HepG2 (cell line): ENCODE data around the gene WHAMM. TPM values are rescaled to one million over a fixed set of nuclear protein-coding genes. Genes with fewer than 3 reads are reported as not detected.
A peak's percentile ranks its signal among the peaks of the same experiment; 100 is the strongest.

Experiments used
- ATAC-seq: fragments of 200-7000 bp; cut with Tn5 transposase; 3 replicates; pipeline ENCODE4 v1.9.1; 2020; ENCODE audit warnings: mild to moderate bottlenecking, moderate library complexity
- BruUV-seq: library from RNA; stranded (reverse); fragments of 400-500 nt; replicated peaks from 2 replicates; lab custom pipeline; 2021; lab: Mats Ljungman, UMichigan
- CTCF ChIA-PET: fragments of 300-600 bp; formaldehyde crosslinking; extraction: SDS; loops from one replicate; lab custom pipeline; 2021; ENCODE audit warnings: low total read pairs, inconsistent platforms, low intra/inter-chr PET ratio; lab: Yijun Ruan, JAX
- POLR2A ChIA-PET: fragments of 350-600 bp; sonication (Branson Sonifier 250); formaldehyde crosslinking; loops from one replicate; lab custom pipeline; 2020; ENCODE audit warnings: antibody characterized with exemption, inconsistent platforms; lab: Yijun Ruan, JAX
- DNase-seq: peaks from one replicate; pipeline ENCODE4 v3.0.0-alpha.2; 2015; ENCODE audit warnings: low spot score
- FAIRE-seq: peaks from 3 replicates; lab custom pipeline; 2011; peaks lifted over from hg19 to GRCh38; lab: Jason Lieb, UNC
- H2AFZ ChIP-seq: one replicate; pipeline ENCODE4 v1.6.1; 2011; ENCODE audit warnings: low read length, inconsistent platforms
- H3K27ac ChIP-seq: fragments of 300-600 bp; 3 replicates; pipeline ENCODE4 v1.8.0; 2011; ENCODE audit warnings: mixed run types, mild to moderate bottlenecking, mixed read lengths, low read length, inconsistent platforms; ENCODE audit not compliant: insufficient read depth; ENCODE audit errors: extremely low read length
- H3K27me3 ChIP-seq, 2 experiments: fragments of 200-600 bp in 1 of 2; 2 replicates in 1 of 2; 3 replicates in 1 of 2; pipeline versions ENCODE4 v1.6.0 to v1.8.0; 2011; ENCODE audit warnings: low read length in 2 of 2, mild to moderate bottlenecking in 2 of 2, moderate library complexity in 2 of 2, inconsistent platforms in 1 of 2; ENCODE audit not compliant: insufficient read depth in 2 of 2, control insufficient read depth in 1 of 2
- H3K36me3 ChIP-seq, 2 experiments: fragments of 200-600 bp in 1 of 2; replicated peaks in 1 of 2; 2 replicates in 1 of 2; 3 replicates in 1 of 2; pipeline versions ENCODE4 v1.5.1 to v1.8.0; 2011; ENCODE audit warnings: low read length in 2 of 2, inconsistent platforms in 1 of 2; ENCODE audit not compliant: insufficient read depth in 2 of 2, control insufficient read depth in 1 of 2
- H3K4me1 ChIP-seq: 2 replicates; pipeline ENCODE4 v1.5.1; 2012; ENCODE audit warnings: low read length, inconsistent platforms; ENCODE audit not compliant: insufficient read depth
- H3K4me2 ChIP-seq: 2 replicates; pipeline ENCODE4 v1.6.0; 2011; ENCODE audit warnings: low read depth, low read length, inconsistent platforms
- H3K4me3 ChIP-seq, 3 experiments: fragments of 200-600 bp in 1 of 3; sonication (generic), shearing (Covaris generic) in 1 of 3; replicated peaks in 1 of 3; 2 replicates each; pipeline ENCODE4 v1.5.1; 2011 to 2016; ENCODE audit warnings: low read length in 3 of 3, inconsistent platforms in 2 of 3, low read depth in 2 of 3, mild to moderate bottlenecking in 2 of 3, control low read depth in 1 of 3, mixed read lengths in 1 of 3; ENCODE audit not compliant: insufficient read depth in 1 of 3
- H3K79me2 ChIP-seq: one replicate; pipeline ENCODE4 v1.6.1; 2011; ENCODE audit warnings: low read length, inconsistent platforms; ENCODE audit not compliant: insufficient read depth
- H3K9ac ChIP-seq: 2 replicates; pipeline ENCODE4 v1.6.0; 2011; ENCODE audit warnings: mild to moderate bottlenecking, low read depth, low read length, inconsistent platforms; ENCODE audit not compliant: insufficient read depth
- H3K9me3 ChIP-seq: 2 replicates; pipeline ENCODE4 v1.5.1; 2012; ENCODE audit warnings: mild to moderate bottlenecking, low read length
- H4K20me1 ChIP-seq: 2 replicates; pipeline ENCODE4 v1.6.0; 2011; ENCODE audit warnings: inconsistent platforms, mild to moderate bottlenecking, low read length, moderate library complexity; ENCODE audit not compliant: insufficient read depth
- HOXA9 ChIP-seq: sonication (generic); formaldehyde crosslinking; IDR thresholded peaks from 2 replicates; pipeline ENCODE4 v1.8.1; 2022; ENCODE audit warnings: missing genetic modification reagents, mild to moderate bottlenecking, moderate library complexity, borderline replicate concordance
- RFX1 ChIP-seq: fragments of 450-650 bp; IDR thresholded peaks from 2 replicates; pipeline ENCODE4 v1.6.1; 2017
- ZNF121 ChIP-seq: sonication (generic); formaldehyde crosslinking; IDR thresholded peaks from 2 replicates; pipeline ENCODE4 v1.5.0; 2020; ENCODE audit warnings: mild to moderate bottlenecking, missing genetic modification reagents
- ZNF30 ChIP-seq: sonication (generic); formaldehyde crosslinking; IDR thresholded peaks from 2 replicates; pipeline ENCODE4 v1.5.0; 2020; ENCODE audit warnings: mild to moderate bottlenecking, missing genetic modification reagents
- ZNF629 ChIP-seq: sonication (generic); formaldehyde crosslinking; conservative IDR thresholded peaks from 2 replicates; pipeline ENCODE4 v1.5.0; 2020; ENCODE audit warnings: missing genetic modification reagents
- ZNF720 ChIP-seq: sonication (generic); formaldehyde crosslinking; IDR thresholded peaks from 2 replicates; pipeline ENCODE4 v1.4.0; 2020; ENCODE audit warnings: missing genetic modification reagents
- ZNF816 ChIP-seq: sonication (generic); formaldehyde crosslinking; IDR thresholded peaks from 2 replicates; pipeline ENCODE4 v1.8.0; 2022; ENCODE audit warnings: missing genetic modification reagents, mild to moderate bottlenecking, borderline replicate concordance
- WGBS: methylation state at CpG from one replicate; pipeline ENCODE4 v1.1.6; 2017; ENCODE audit warnings: low lambda C conversion rate; 5-methylcytosine and 5-hydroxymethylcytosine counted together
- in situ Hi-C: cut with HindIII; loops from 2 replicates; pipeline ENCODE4 v1.10.0; 2017; ENCODE audit warnings: low pct_unique_long_range_greater_than_20kb; ENCODE audit not compliant: extremely low pct_ligation_motif_present
- intact Hi-C: fragments of 100-400 bp; cut with micrococcal nuclease; formaldehyde crosslinking; loops from one replicate; pipeline ENCODE4 v1.10.0; 2022; ENCODE audit not compliant: unreplicated experiment
- polyA plus RNA-seq, 8 experiments: library from polyadenylated mRNA; depleted of rRNA in 3 of 8; stranded (reverse) in 7 of 8; unstranded in 1 of 8; fragments of >200 nt; fragmentation: Illumina TruSeq in 4 of 8; extraction: Trizol in 4 of 8; gene quantifications; 2 replicates each; pipeline versions ENCODE4 v1.2.1 to v1.2.3, GENCODE V29; 2011 to 2016; ENCODE audit warnings: low read depth in 4 of 8, missing spikeins in 1 of 8, mixed read lengths in 1 of 8; ENCODE audit not compliant: insufficient read depth in 1 of 8
- total RNA-seq, 5 experiments: library from RNA; depleted of rRNA; stranded (reverse); fragments of >200 nt; fragmentation: Illumina TruSeq; extraction: Trizol; gene quantifications; 2 replicates each; pipeline ENCODE4 v1.2.3, GENCODE V29; 2016; ENCODE audit warnings: low read depth in 1 of 5
- TF ChIP-seq, protein P1 (sequence below): sonication (generic); formaldehyde crosslinking; IDR thresholded peaks from 2 replicates; pipeline ENCODE4 v1.8.1; 2022; ENCODE audit warnings: mild to moderate bottlenecking, missing genetic modification reagents
- TF ChIP-seq, protein P2 (sequence below): conservative IDR thresholded peaks from 2 replicates; pipeline ENCODE4 v1.6.1; 2018; ENCODE audit warnings: missing genetic modification reagents
- TF ChIP-seq, protein P3 (sequence below): sonication (generic); formaldehyde crosslinking; IDR thresholded peaks from 2 replicates; pipeline ENCODE4 v1.4.0; 2020; ENCODE audit warnings: missing genetic modification reagents, borderline replicate concordance
- TF ChIP-seq, protein P4 (sequence below): sonication (generic); formaldehyde crosslinking; IDR thresholded peaks from 2 replicates; pipeline ENCODE4 v1.5.0; 2020; ENCODE audit warnings: mild to moderate bottlenecking, missing genetic modification reagents

The WHAMM gene
- total and polyA plus RNA-seq, 2 of the 13 experiments (the other 11 are each of a cell fraction or from before 2014, with no cell fraction given) = 2.9 to 3.0 TPM

DNA sequence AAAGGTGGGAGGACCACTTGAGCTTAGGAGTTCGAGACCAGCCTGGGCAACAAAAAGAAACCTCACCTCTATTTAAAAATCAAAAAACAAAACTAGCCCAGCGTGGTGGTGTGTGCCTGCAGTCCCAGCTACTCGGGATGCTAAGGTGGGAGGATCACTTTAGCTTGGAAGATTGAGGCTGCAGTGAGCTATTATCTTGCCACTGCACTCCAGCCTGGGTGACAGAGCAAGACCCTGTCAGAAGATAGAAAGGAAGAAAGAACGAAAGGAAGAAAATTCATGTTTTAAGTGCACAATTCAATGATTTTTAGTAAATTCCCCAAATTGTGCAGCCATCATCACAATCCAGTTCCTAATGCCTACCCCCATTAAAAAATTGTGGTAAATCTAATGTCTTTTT lies 11.3 kb upstream of the WHAMM start:
- Histone ChIP-seq H3K27ac (no peak overlapping the region), H3K36me3 (no peaks in the 10 kb centered on the region), H2AFZ (no peak overlapping the region), H3K4me1 (no peaks in the 10 kb centered on the region), H3K9me3 (no peaks in the 10 kb centered on the region), H3K79me2 (no peaks in the 10 kb centered on the region), H3K4me3 (no peak overlapping the region), H3K9ac (no peak overlapping the region), H4K20me1 (no peaks in the 10 kb centered on the region), H3K4me2 (no peak overlapping the region), H3K27me3 (peaks cover 0 to 3% of the 10 kb centered on the region in 2 experiments; a peak in 2 of 5 replicates)
- DNase-seq (no peak), FAIRE-seq (no peak), ATAC-seq (no peak)
- BruUV-seq = no TSS peak
- in situ Hi-C loops (no loop called here), intact Hi-C loops (no loop called here)
- 33% methylated on average over 4 of the region's 4 CpGs for WGBS
- CTCF ChIA-PET = no interaction called here
- POLR2A ChIA-PET = interaction anchor here (1.4 kb wide), 1 partner anchor 48 kb away, joined by 4 read pairs; no protein-coding TSS in a partner anchor
- TF ChIP-seq, protein P1, sequence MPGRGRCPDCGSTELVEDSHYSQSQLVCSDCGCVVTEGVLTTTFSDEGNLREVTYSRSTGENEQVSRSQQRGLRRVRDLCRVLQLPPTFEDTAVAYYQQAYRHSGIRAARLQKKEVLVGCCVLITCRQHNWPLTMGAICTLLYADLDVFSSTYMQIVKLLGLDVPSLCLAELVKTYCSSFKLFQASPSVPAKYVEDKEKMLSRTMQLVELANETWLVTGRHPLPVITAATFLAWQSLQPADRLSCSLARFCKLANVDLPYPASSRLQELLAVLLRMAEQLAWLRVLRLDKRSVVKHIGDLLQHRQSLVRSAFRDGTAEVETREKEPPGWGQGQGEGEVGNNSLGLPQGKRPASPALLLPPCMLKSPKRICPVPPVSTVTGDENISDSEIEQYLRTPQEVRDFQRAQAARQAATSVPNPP (CRISPR knock-in tag) = no peak
- TF ChIP-seq RFX1 (no peak), ZNF720 (CRISPR knock-in tag) (no peak), ZNF30 (no peak), ZNF629 (CRISPR knock-in tag) (no peak), ZNF816 (no peak), HOXA9 (CRISPR knock-in tag) (no peak)

DNA sequence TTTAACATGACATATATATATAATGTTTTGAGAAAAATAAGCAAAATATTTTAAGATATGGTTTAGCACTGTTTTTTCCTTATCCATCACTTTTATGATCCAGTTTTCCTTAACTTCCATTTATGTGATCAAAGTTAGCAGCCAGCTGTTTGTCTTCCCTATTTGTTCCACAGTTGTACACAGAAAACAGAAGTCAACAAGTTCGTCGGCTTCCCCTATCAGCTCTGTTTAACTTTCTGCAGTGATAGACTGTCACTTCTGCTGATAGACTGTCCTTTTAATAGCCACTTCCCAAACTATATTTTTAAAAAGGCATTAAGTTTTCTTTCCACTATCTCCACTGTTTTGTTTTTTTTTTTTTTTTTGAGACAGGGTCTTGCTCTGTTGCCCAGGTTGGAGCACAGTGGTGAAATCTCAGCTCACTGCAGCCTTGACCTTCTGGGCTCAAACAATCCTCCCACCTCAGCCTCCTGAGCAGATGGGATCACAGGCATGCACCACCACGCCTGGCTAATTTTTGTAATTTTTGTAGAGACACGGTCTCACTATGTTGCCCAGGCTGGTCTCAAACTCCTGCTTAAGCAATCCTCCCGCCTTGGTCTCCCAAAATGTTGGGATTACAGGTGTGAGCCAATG lies 10.8 kb upstream of the WHAMM start:
- no peaks in the 10 kb centered on the region for H3K9me3 ChIP-seq
- intact Hi-C loops = no loop called here
- in situ Hi-C loops = no loop called here
- ATAC-seq (no peak), FAIRE-seq (no peak), DNase-seq (no peak)
- no peaks in the 10 kb centered on the region for H3K4me1 ChIP-seq
- H3K36me3 ChIP-seq = no peaks in the 10 kb centered on the region
- H3K9ac ChIP-seq = no peak overlapping the region
- ChIA-PET CTCF (no interaction called here), POLR2A (interaction anchor here (1.4 kb wide), 1 partner anchor 49 kb away, joined by 4 read pairs; no protein-coding TSS in a partner anchor)
- no peaks in the 10 kb centered on the region for H3K79me2 ChIP-seq
- 9% methylated on average over 5 of the region's 5 CpGs for WGBS
- no peak overlapping the region for H3K4me3 ChIP-seq
- H3K27me3 ChIP-seq = peaks cover 0 to 3% of the 10 kb centered on the region in 2 experiments; a peak in 2 of 5 replicates
- BruUV-seq = no TSS peak
- no peak overlapping the region for H3K4me2 ChIP-seq
- H2AFZ ChIP-seq = no peak overlapping the region
- H3K27ac ChIP-seq = no peak overlapping the region
- no peaks in the 10 kb centered on the region for H4K20me1 ChIP-seq
- TF ChIP-seq, protein P2, sequence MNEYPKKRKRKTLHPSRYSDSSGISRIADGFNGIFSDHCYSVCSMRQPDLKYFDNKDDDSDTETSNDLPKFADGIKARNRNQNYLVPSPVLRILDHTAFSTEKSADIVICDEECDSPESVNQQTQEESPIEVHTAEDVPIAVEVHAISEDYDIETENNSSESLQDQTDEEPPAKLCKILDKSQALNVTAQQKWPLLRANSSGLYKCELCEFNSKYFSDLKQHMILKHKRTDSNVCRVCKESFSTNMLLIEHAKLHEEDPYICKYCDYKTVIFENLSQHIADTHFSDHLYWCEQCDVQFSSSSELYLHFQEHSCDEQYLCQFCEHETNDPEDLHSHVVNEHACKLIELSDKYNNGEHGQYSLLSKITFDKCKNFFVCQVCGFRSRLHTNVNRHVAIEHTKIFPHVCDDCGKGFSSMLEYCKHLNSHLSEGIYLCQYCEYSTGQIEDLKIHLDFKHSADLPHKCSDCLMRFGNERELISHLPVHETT = no peak
- TF ChIP-seq, protein P3, sequence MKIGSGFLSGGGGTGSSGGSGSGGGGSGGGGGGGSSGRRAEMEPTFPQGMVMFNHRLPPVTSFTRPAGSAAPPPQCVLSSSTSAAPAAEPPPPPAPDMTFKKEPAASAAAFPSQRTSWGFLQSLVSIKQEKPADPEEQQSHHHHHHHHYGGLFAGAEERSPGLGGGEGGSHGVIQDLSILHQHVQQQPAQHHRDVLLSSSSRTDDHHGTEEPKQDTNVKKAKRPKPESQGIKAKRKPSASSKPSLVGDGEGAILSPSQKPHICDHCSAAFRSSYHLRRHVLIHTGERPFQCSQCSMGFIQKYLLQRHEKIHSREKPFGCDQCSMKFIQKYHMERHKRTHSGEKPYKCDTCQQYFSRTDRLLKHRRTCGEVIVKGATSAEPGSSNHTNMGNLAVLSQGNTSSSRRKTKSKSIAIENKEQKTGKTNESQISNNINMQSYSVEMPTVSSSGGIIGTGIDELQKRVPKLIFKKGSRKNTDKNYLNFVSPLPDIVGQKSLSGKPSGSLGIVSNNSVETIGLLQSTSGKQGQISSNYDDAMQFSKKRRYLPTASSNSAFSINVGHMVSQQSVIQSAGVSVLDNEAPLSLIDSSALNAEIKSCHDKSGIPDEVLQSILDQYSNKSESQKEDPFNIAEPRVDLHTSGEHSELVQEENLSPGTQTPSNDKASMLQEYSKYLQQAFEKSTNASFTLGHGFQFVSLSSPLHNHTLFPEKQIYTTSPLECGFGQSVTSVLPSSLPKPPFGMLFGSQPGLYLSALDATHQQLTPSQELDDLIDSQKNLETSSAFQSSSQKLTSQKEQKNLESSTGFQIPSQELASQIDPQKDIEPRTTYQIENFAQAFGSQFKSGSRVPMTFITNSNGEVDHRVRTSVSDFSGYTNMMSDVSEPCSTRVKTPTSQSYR (CRISPR knock-in tag) = no peak
- TF ChIP-seq, protein P4, sequence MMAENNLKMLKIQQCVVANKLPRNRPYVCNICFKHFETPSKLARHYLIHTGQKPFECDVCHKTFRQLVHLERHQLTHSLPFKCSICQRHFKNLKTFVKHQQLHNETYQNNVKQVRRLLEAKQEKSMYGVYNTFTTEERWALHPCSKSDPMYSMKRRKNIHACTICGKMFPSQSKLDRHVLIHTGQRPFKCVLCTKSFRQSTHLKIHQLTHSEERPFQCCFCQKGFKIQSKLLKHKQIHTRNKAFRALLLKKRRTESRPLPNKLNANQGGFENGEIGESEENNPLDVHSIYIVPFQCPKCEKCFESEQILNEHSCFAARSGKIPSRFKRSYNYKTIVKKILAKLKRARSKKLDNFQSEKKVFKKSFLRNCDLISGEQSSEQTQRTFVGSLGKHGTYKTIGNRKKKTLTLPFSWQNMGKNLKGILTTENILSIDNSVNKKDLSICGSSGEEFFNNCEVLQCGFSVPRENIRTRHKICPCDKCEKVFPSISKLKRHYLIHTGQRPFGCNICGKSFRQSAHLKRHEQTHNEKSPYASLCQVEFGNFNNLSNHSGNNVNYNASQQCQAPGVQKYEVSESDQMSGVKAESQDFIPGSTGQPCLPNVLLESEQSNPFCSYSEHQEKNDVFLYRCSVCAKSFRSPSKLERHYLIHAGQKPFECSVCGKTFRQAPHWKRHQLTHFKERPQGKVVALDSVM = peak; percentile 22; the same call in 1 of the 2 replicates
- TF ChIP-seq ZNF121 (CRISPR knock-in tag) = peak; percentile 66
